OCI-LY3 (cell line): ENCODE results near the gene MARK1.

ENCODE experiments used
- EZH2phosphoT487 ChIP-seq: fragments of 200-600 bp; shearing (Covaris generic); IDR thresholded peaks from 2 replicates; pipeline ENCODE4 v1.6.1; 2018; ENCODE audit warnings: antibody characterized with exemption, mixed run types, low read depth
- TF ChIP-seq, protein P1 (sequence below): fragments of 200-600, 300-600 bp; sonication (generic); IDR thresholded peaks from 2 replicates; pipeline ENCODE4 v1.5.1; 2014; ENCODE audit warnings: antibody characterized with exemption, low read length, low read depth

GRCh38 chr1:220604926-220605325, 77.0 kb downstream of the MARK1 start:
- TF ChIP-seq, protein P1, sequence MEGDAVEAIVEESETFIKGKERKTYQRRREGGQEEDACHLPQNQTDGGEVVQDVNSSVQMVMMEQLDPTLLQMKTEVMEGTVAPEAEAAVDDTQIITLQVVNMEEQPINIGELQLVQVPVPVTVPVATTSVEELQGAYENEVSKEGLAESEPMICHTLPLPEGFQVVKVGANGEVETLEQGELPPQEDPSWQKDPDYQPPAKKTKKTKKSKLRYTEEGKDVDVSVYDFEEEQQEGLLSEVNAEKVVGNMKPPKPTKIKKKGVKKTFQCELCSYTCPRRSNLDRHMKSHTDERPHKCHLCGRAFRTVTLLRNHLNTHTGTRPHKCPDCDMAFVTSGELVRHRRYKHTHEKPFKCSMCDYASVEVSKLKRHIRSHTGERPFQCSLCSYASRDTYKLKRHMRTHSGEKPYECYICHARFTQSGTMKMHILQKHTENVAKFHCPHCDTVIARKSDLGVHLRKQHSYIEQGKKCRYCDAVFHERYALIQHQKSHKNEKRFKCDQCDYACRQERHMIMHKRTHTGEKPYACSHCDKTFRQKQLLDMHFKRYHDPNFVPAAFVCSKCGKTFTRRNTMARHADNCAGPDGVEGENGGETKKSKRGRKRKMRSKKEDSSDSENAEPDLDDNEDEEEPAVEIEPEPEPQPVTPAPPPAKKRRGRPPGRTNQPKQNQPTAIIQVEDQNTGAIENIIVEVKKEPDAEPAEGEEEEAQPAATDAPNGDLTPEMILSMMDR = no peak
- TF ChIP-seq EZH2phosphoT487 = no peak
